Ishikawa (cell line): ENCODE results near the gene SKP1.

Experiments
- CEBPB ChIP-seq: IDR thresholded peaks from 2 replicates; pipeline ENCODE4 v1.6.1; 2012
- CREB1 ChIP-seq: IDR thresholded peaks from 2 replicates; pipeline ENCODE4 v1.6.1; 2012; ENCODE audit warnings: low read depth
- EGR1 ChIP-seq: IDR thresholded peaks from 2 replicates; pipeline ENCODE4 v1.6.1; 2012
- EP300 ChIP-seq: IDR thresholded peaks from 2 replicates; pipeline ENCODE4 v1.6.1; 2012; ENCODE audit warnings: borderline replicate concordance
- FOXM1 ChIP-seq: IDR thresholded peaks from 2 replicates; pipeline ENCODE4 v1.6.1; 2012; ENCODE audit warnings: low read depth, borderline replicate concordance
- NFIC ChIP-seq: IDR thresholded peaks from 2 replicates; pipeline ENCODE4 v1.6.1; 2012
- RAD21 ChIP-seq: IDR thresholded peaks from 2 replicates; pipeline ENCODE4 v1.6.1; 2012; ENCODE audit warnings: low read depth
- TAF1 ChIP-seq: IDR thresholded peaks from 2 replicates; pipeline ENCODE4 v1.6.1; 2012; ENCODE audit warnings: low read depth, mild to moderate bottlenecking
- TCF12 ChIP-seq: IDR thresholded peaks from 2 replicates; pipeline ENCODE4 v1.6.1; 2012; ENCODE audit warnings: low read depth
- TEAD4 ChIP-seq: IDR thresholded peaks from 2 replicates; pipeline ENCODE4 v1.6.1; 2012
- YY1 ChIP-seq: IDR thresholded peaks from 2 replicates; pipeline ENCODE4 v1.6.1; 2012; ENCODE audit warnings: low read depth
- ZBTB7A ChIP-seq: IDR thresholded peaks from 2 replicates; pipeline ENCODE4 v1.6.1; 2012; ENCODE audit warnings: low read depth
- TF ChIP-seq, protein P1 (sequence below): IDR thresholded peaks from 2 replicates; pipeline ENCODE4 v1.6.1; 2012; ENCODE audit warnings: low read depth, mild to moderate bottlenecking
- TF ChIP-seq, protein P2 (sequence below): IDR thresholded peaks from 2 replicates; pipeline ENCODE4 v1.6.1; 2012
- TF ChIP-seq, protein P3 (sequence below): IDR thresholded peaks from 2 replicates; pipeline ENCODE4 v1.6.1; 2012

The SKP1 gene

DNA sequence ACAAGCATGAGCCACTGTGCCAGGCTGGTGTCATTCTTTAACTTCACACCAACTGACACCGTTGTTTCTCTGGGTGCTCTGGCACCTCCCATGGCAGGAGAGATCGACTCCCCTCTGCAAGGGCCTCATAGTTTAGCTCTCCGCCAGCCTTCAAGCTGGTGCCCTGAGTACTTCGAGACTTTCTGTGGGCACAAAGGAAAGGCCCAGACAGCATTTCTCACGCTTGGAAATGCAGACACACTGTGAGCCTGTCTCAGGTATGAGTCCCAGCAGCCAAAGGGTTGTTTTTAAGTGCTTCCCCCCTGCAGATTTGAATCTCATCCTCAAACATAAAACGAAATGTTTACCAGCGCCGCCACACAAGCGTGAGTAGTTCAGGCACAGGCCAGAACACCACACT lies 73.4 kb downstream of the SKP1 start:
- no peak for TF ChIP-seq YY1
- no peak for TF ChIP-seq ZBTB7A
- TF ChIP-seq EGR1 = no peak
- no peak for TF ChIP-seq RAD21
- no peak for TF ChIP-seq NFIC
- TF ChIP-seq, protein P1, sequence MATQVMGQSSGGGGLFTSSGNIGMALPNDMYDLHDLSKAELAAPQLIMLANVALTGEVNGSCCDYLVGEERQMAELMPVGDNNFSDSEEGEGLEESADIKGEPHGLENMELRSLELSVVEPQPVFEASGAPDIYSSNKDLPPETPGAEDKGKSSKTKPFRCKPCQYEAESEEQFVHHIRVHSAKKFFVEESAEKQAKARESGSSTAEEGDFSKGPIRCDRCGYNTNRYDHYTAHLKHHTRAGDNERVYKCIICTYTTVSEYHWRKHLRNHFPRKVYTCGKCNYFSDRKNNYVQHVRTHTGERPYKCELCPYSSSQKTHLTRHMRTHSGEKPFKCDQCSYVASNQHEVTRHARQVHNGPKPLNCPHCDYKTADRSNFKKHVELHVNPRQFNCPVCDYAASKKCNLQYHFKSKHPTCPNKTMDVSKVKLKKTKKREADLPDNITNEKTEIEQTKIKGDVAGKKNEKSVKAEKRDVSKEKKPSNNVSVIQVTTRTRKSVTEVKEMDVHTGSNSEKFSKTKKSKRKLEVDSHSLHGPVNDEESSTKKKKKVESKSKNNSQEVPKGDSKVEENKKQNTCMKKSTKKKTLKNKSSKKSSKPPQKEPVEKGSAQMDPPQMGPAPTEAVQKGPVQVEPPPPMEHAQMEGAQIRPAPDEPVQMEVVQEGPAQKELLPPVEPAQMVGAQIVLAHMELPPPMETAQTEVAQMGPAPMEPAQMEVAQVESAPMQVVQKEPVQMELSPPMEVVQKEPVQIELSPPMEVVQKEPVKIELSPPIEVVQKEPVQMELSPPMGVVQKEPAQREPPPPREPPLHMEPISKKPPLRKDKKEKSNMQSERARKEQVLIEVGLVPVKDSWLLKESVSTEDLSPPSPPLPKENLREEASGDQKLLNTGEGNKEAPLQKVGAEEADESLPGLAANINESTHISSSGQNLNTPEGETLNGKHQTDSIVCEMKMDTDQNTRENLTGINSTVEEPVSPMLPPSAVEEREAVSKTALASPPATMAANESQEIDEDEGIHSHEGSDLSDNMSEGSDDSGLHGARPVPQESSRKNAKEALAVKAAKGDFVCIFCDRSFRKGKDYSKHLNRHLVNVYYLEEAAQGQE = no peak
- TF ChIP-seq, protein P2, sequence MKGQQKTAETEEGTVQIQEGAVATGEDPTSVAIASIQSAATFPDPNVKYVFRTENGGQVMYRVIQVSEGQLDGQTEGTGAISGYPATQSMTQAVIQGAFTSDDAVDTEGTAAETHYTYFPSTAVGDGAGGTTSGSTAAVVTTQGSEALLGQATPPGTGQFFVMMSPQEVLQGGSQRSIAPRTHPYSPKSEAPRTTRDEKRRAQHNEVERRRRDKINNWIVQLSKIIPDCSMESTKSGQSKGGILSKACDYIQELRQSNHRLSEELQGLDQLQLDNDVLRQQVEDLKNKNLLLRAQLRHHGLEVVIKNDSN = no peak
- TF ChIP-seq CEBPB = no peak
- no peak for TF ChIP-seq TAF1
- no peak for TF ChIP-seq TCF12
- no peak for TF ChIP-seq FOXM1
- no peak for TF ChIP-seq EP300
- TF ChIP-seq, protein P3, sequence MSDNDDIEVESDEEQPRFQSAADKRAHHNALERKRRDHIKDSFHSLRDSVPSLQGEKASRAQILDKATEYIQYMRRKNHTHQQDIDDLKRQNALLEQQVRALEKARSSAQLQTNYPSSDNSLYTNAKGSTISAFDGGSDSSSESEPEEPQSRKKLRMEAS = no peak
- no peak for TF ChIP-seq CREB1
- no peak for TF ChIP-seq TEAD4

DNA sequence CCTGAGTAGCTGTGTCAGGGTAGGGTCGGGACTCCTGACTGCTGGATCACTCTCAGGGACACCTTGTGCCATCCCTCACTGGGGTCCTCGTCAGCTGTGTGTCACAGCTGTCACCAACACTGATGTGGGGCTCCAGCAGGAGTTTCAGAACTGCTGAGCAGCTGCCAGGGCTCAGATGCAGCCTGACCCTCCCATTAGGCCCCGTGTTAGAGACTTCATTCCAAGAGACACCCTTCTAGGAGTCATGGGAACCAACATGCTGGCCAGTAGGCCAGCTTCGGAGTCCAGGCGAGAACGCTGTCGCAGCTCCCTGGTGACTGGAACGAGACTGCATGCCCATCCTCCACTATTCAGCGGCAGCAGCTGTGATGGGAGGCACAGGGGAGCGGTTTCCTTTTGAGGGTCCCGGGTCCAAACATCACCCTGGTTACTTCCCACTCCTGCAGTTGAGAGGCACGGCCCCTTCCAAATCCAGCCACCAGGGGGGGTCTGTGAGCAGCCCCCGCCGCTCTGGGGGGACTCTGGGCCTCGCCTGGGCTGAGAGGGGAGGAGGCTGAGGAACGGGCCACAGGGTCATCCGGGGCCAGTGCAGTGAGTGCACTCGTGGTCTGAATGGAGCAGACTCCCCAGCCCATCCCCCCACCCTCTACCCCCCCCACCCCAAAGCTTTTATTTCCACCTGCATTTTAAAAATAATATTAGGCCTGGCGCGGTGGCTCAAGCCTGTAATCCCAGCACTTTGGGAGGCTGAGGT lies 74.9 kb downstream of the SKP1 start:
- TF ChIP-seq EP300 (no peak), YY1 (no peak), CEBPB (no peak), RAD21 (peak; percentile 60), NFIC (no peak)
- TF ChIP-seq, protein P3 = no peak
- TF ChIP-seq, protein P2 = no peak

DNA sequence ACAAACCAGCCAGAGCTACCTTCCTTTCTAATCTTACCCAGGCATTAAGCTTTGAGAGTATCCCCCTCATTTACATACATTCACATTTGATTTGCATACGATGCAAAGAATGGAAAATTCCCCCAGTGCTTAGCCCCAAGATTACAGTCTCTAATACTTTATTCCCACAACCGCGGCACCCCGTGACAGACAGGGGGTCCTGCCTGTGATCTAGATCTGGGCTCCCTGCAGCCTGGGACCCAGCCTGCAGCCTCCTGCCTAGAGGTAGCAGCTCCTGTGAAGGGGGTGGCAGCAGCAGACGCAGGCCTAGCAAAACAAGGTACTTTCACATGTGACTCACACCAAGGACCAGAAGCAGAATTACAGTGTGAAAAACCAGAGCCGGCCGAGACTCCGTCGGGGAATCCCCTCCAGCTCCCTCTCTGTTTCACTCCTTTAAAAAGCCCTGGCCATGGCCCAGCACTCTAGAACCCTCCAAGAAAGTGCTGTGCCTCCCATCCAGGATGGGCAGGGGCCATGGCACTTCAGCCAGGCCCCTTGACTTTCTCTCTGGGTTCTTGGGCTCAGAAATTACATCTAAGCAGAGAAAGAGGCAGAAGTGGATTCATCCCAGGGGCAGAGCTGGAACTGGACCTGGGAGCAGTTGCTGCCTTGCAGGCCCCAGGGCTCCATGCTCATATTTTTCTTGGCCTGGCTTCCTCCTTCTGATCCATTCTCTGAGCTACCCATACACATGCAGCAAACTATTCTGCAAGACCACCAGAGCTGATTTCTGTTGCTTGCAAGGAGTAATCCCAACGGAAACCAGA lies 76.3 kb downstream of the SKP1 start:
- TF ChIP-seq, protein P2 = no peak
- TF ChIP-seq, protein P3 = no peak
- TF ChIP-seq EGR1 (no peak), CREB1 (no peak), RAD21 (no peak)

DNA sequence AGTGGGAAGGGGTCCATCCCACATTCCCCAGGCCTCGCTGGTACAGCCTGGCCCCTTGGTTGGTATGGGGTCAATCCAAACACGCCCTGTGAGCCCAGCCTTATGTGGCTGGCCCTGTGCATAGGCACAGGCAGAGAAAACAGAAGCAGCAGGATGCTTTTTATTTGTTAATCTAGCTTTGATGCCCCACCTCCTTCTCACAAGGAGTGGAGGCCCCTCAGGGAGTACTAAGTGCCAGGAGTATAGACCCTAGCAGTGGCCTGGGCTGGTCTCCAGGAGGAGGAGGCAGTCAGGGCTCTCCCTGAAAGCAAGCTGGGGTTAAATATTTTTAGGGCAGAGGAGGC lies 76.8 kb downstream of the SKP1 start:
- TF ChIP-seq CREB1 = no peak
- TF ChIP-seq FOXM1 = no peak
- no peak for TF ChIP-seq EGR1
- no peak for TF ChIP-seq YY1
- TF ChIP-seq RAD21 = no peak
- TF ChIP-seq NFIC = no peak
- TF ChIP-seq TCF12 = no peak
- TF ChIP-seq ZBTB7A = no peak
- TF ChIP-seq EP300 = no peak
- TF ChIP-seq CEBPB = no peak
- TF ChIP-seq, protein P3 = no peak
- no peak for TF ChIP-seq TEAD4
- TF ChIP-seq, protein P1 = no peak
- no peak for TF ChIP-seq TAF1
- TF ChIP-seq, protein P2 = no peak
